ENCODE measurements around the gene TRNP1.

DNA sequence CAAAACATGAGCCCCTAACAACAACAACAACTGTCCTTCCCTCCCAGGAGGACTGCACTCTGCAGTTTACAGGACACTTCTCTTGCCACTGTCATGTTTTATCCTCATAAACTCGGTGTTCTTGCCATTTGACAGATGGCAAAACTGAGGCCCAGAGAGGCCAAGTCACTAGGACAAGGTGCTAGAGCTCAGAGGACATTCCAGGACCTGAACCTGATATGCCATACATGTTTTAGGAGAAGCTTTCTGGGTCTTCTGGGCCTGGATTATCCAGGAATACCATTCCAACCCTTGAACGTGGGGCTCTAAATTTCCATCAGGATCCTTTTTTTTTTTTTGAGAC, 38.6 kb downstream of the TRNP1 start:
- TF ChIP-seq GATA2 (IDR thresholded peaks at IDR 0.05; ENCODE audit: low read depth, low read length) (no peak), GATA3 (IDR thresholded peaks at IDR 0.05; ENCODE audit: low read depth, low read length) (no peak)

All from SH-SY5Y (cell line).